Measurements from ENCODE around the gene HCFC1. TPM values are rescaled to one million over a fixed set of nuclear protein-coding genes. Genes with fewer than 3 reads are reported as not detected.

HCFC1 gene
- total and polyA plus RNA-seq, 9 of the 15 experiments (the other 6 are each of a cell fraction or from before 2014, with no cell fraction given) = 2.8 to 133 (median 17.1) TPM

GRCh38 chrX:153988493-153988892 is 16.9 kb upstream of the HCFC1 start (continued):
- TF ChIP-seq CBX3 (IDR thresholded peaks at IDR 0.05; ENCODE audit: borderline replicate concordance in 1 of 2, low read length in 2 of 2) (no peak), ZNF184 (CRISPR knock-in tag; IDR thresholded peaks at IDR 0.05) (no peak), ZNF696 (CRISPR knock-in tag; conservative IDR thresholded peaks at IDR 0.05) (no peak), USF1 (CRISPR knock-in tag; IDR thresholded peaks at IDR 0.05) (no peak), ZNF395 (CRISPR knock-in tag; IDR thresholded peaks at IDR 0.05) (no peak), CBX2 (IDR thresholded peaks at IDR 0.05; ENCODE audit: insufficient read depth, low read length, poor library complexity, severe bottlenecking) (no peak), ETV1 (tag; conservative IDR thresholded peaks at IDR 0.05; ENCODE audit: low read depth) (no peak), PRMT5 (CRISPR knock-in tag; IDR thresholded peaks at IDR 0.05) (no peak), MCM3 (IDR thresholded peaks at IDR 0.05) (no peak), TAF1 (IDR thresholded peaks at IDR 0.05; ENCODE audit: control insufficient read depth, extremely low read depth, insufficient read depth, low read length, severe bottlenecking) (no peak), ZBTB8A (IDR thresholded peaks at IDR 0.05; ENCODE audit: partially characterized antibody) (no peak), RFX1 (IDR thresholded peaks at IDR 0.05) (no peak), TRIM25 (IDR thresholded peaks at IDR 0.05; ENCODE audit: borderline replicate concordance) (no peak), CHD1 (IDR thresholded peaks at IDR 0.05; ENCODE audit: low read length) (no peak), ZBTB17 (CRISPR knock-in tag; IDR thresholded peaks at IDR 0.05) (no peak), TEAD2 (tag; IDR thresholded peaks at IDR 0.05) (no peak), BACH1 (tag; IDR thresholded peaks at IDR 0.05) (no peak), WHSC1 (IDR thresholded peaks at IDR 0.05; ENCODE audit: low read length) (no peak), SRSF1 (IDR thresholded peaks at IDR 0.05; ENCODE audit: low read depth, low read length) (no peak), CHCHD3 (CRISPR knock-in tag; IDR thresholded peaks at IDR 0.05) (no peak), ZBTB7A (IDR thresholded peaks at IDR 0.05; ENCODE audit: borderline replicate concordance, control insufficient read depth, low read depth, low read length) (no peak), ELK1 (CRISPR knock-in tag; IDR thresholded peaks at IDR 0.05) (no peak), NUFIP1 (IDR thresholded peaks at IDR 0.05; ENCODE audit: partially characterized antibody) (no peak), MAFF (IDR thresholded peaks at IDR 0.05; ENCODE audit: low read length) (0 out of 2 replicates have a peak, but pooled peaks have one; percentile 34), HES1 (IDR thresholded peaks at IDR 0.05; ENCODE audit: low read depth) (no peak)
